ENCODE results near the gene SKOR1. TPM values are rescaled to one million over a fixed set of nuclear protein-coding genes. Genes with fewer than 3 reads are reported as not detected.
A peak's percentile ranks its signal among the peaks of the same experiment; 100 is the strongest.

SKOR1 gene
- total RNA-seq, 1 experiment from 2014 or later: 0.22 TPM

DNA sequence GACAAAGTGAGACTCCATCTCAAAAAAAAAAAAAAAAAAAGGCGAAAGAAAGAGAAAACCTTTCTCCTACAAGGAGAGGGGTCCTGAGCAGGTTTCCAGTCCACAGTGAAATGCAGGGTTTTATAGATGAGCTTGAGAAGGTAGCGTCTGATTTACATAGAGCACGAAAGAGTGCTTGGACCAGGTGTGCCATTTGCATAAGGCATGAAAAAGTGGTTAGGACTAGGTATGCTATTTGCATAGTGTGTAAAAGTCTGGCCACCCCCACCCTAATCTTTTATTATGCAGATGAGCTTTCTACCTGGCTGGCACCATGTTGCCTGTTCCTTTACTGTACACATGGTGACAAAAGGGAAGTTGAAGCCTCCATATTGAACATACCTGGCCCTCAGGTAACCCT lies 28.1 kb downstream of the SKOR1 start:
- H3K4me1 Mint-ChIP-seq: peaks cover 56% of the 10 kb centered on the region
- ATAC-seq (peak; percentile 34), DNase-seq (ENCODE audit: low spot score) (no peak)
- H3K4me3 Mint-ChIP-seq: no peak overlapping the region; the same call in 1 of the 2 replicates
- ChIA-PET CTCF (interaction anchor here (0.7 to 2.0 kb wide), 5 partner anchors 10 to 396 kb away, joined by 3 to 17 read pairs (median 5); no protein-coding TSS in a partner anchor), POLR2A (interaction anchor here (0.7 to 1.2 kb wide), 4 partner anchors 10 to 295 kb away, joined by 3 to 6 read pairs (median 5); no protein-coding TSS in a partner anchor)
- H3K27ac Mint-ChIP-seq: peak overlapping the region; percentile 24
- TF ChIP-seq, protein P1, sequence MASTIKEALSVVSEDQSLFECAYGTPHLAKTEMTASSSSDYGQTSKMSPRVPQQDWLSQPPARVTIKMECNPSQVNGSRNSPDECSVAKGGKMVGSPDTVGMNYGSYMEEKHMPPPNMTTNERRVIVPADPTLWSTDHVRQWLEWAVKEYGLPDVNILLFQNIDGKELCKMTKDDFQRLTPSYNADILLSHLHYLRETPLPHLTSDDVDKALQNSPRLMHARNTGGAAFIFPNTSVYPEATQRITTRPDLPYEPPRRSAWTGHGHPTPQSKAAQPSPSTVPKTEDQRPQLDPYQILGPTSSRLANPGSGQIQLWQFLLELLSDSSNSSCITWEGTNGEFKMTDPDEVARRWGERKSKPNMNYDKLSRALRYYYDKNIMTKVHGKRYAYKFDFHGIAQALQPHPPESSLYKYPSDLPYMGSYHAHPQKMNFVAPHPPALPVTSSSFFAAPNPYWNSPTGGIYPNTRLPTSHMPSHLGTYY (CRISPR knock-in tag; IDR thresholded peaks at IDR 0.05): no peak
- TF ChIP-seq CBFB (CRISPR knock-in tag; IDR thresholded peaks at IDR 0.05; ENCODE audit: low read depth) (no peak), STAT6 (CRISPR knock-in tag; conservative IDR thresholded peaks at IDR 0.05; ENCODE audit: low read depth) (no peak), NR3C1 (CRISPR knock-in tag; conservative IDR thresholded peaks at IDR 0.05; ENCODE audit: low read depth) (no peak), NR1H2 (CRISPR knock-in tag; IDR thresholded peaks at IDR 0.05) (no peak), ZNF138 (CRISPR knock-in tag; conservative IDR thresholded peaks at IDR 0.05) (no peak), NR2C2 (CRISPR knock-in tag; IDR thresholded peaks at IDR 0.05) (no peak), ZNF219 (CRISPR knock-in tag; IDR thresholded peaks at IDR 0.05; ENCODE audit: borderline replicate concordance) (no peak), TCF7 (CRISPR knock-in tag; IDR thresholded peaks at IDR 0.05; ENCODE audit: low read depth) (no peak), ZNF671 (CRISPR knock-in tag; IDR thresholded peaks at IDR 0.05) (no peak), ATF1 (CRISPR knock-in tag; IDR thresholded peaks at IDR 0.05) (no peak), ZNF232 (CRISPR knock-in tag; IDR thresholded peaks at IDR 0.05) (no peak), TP53 (CRISPR knock-in tag; IDR thresholded peaks at IDR 0.05) (no peak)
- TF ChIP-seq, protein P2, sequence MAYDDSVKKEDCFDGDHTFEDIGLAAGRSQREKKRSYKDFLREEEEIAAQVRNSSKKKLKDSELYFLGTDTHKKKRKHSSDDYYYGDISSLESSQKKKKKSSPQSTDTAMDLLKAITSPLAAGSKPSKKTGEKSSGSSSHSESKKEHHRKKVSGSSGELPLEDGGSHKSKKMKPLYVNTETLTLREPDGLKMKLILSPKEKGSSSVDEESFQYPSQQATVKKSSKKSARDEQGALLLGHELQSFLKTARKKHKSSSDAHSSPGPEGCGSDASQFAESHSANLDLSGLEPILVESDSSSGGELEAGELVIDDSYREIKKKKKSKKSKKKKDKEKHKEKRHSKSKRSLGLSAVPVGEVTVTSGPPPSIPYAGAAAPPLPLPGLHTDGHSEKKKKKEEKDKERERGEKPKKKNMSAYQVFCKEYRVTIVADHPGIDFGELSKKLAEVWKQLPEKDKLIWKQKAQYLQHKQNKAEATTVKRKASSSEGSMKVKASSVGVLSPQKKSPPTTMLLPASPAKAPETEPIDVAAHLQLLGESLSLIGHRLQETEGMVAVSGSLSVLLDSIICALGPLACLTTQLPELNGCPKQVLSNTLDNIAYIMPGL (CRISPR knock-in tag; IDR thresholded peaks at IDR 0.05): no peak
- H3K27me3 Mint-ChIP-seq (ENCODE audit: low read depth): no peaks in the 10 kb centered on the region; the same call in 1 of the 2 replicates
- peaks cover 6% of the 10 kb centered on the region for H3K36me3 Mint-ChIP-seq
- H3K9me3 Mint-ChIP-seq: peaks cover 13% of the 10 kb centered on the region

- CTCF ChIA-PET: interaction anchor here (0.7 to 2.0 kb wide), 4 partner anchors 9 to 397 kb away, joined by 3 to 17 read pairs (median 4); no protein-coding TSS in a partner anchor
- no peak for TF ChIP-seq USF1 (CRISPR knock-in tag; IDR thresholded peaks at IDR 0.05)
- TF ChIP-seq, protein P3, sequence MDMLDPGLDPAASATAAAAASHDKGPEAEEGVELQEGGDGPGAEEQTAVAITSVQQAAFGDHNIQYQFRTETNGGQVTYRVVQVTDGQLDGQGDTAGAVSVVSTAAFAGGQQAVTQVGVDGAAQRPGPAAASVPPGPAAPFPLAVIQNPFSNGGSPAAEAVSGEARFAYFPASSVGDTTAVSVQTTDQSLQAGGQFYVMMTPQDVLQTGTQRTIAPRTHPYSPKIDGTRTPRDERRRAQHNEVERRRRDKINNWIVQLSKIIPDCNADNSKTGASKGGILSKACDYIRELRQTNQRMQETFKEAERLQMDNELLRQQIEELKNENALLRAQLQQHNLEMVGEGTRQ (CRISPR knock-in tag; IDR thresholded peaks at IDR 0.05): 0 out of 2 replicates have a peak, but pooled peaks have one; percentile 26
- TF ChIP-seq ZNF281 (CRISPR knock-in tag; IDR thresholded peaks at IDR 0.05): no peak
- POLR2A ChIA-PET: no interaction called here
- H3K36me3 Mint-ChIP-seq: peaks cover 1% of the 10 kb centered on the region
- ATAC-seq: no peak
- DNase-seq (ENCODE audit: low spot score): no peak
- no peaks in the 10 kb centered on the region; the same call in 1 of the 2 replicates for H3K27me3 Mint-ChIP-seq (ENCODE audit: low read depth)
- peaks cover 6% of the 10 kb centered on the region for H3K9me3 Mint-ChIP-seq
- no peak overlapping the region for H3K4me3 Mint-ChIP-seq
- peak overlapping the region; percentile 36; the same call in 1 of the 2 replicates for H3K27ac Mint-ChIP-seq
- H3K4me1 Mint-ChIP-seq: peaks cover 53% of the 10 kb centered on the region
Measured at GRCh38 chr15:67854358-67854757, 29.0 kb downstream of the SKOR1 start.

Data from WTC11 (cell line).